Esophagus squamous epithelium (tissue), 4 donors: Measurements from ENCODE around the gene RDH12.

Source experiments
- CTCF ChIP-seq, 6 experiments: fragments of 450-650 bp in 4 of 6; fragments of 200-600 bp in 2 of 6; sonication (generic) in 2 of 6; IDR thresholded peaks; one replicate each; pipeline ENCODE4 v1.5.1; 2016 to 2019; ENCODE audit warnings: antibody characterized with exemption in 6 of 6, mild to moderate bottlenecking in 4 of 6, moderate library complexity in 4 of 6
- POLR2A ChIP-seq, 4 donors: fragments of 450-650 bp; IDR thresholded peaks; one replicate each; pipeline ENCODE4 v1.6.1; 2017; ENCODE audit warnings: antibody characterized with exemption in 4 of 4, mild to moderate bottlenecking in 4 of 4, moderate library complexity in 3 of 4

DNA sequence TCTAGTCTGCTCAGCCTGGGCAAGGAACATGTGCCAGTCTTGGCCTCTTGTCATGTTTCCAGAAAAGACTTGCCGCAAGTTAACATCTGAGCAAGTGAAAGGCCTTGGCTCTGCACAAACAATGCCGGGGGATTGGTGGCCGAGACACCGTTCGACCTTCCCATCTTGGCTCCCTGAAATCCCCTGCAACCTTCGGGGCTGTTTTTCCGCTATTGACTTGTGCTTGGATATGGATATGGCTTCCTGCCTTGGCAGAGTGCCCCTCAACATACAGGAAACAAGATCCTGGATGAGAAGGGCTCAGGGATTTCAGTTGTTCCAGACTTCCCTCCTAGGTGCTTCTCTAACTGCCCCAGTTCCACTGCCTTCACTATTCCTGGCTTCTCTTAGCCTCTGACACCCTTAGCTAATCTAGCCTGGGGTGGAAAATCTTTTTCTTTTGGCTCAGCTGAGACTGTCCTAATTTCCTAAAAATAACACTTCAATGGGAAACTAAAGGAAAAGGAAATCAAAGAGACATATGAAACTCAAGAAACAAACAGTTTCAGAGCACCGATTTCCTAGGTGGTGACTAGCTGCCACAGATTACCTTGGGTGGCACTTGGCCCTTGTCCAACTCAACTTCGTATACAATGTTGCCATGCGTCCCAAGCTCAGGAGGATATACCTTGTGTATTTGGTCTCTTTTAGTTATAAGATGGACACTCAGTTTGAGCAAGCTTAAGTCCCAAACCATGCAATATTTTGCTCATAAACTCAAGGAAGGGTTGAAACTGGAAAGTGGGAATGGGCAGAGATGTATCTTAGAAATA is 33.9 kb downstream of the RDH12 start:
- TF ChIP-seq CTCF (IDR thresholded peaks at IDR 0.05) (no peak), POLR2A (IDR thresholded peaks at IDR 0.05) (no peak)
